T-helper 2 cell treated with Interferon-gamma antibody and Interleukin-4, amounts not matched to agents 5 μg/mL and 100 μg/mL, for 36 hours (primary cell): ENCODE data around the gene MYL7.

Experiments used
- DNase-seq: peaks from one replicate; pipeline ENCODE4 v3.0.0; 2021; ENCODE audit warnings: low spot score
- H3K27ac Mint-ChIP-seq: one replicate; pipeline ENCODE4 v1.8.0; 2021; ENCODE audit warnings: mild to moderate bottlenecking, mixed read lengths
- H3K27me3 Mint-ChIP-seq: one replicate; pipeline ENCODE4 v1.8.0; 2021; ENCODE audit warnings: low read depth, mixed read lengths
- H3K36me3 Mint-ChIP-seq: one replicate; pipeline ENCODE4 v1.8.0; 2021; ENCODE audit warnings: low read depth, mixed read lengths
- H3K4me1 Mint-ChIP-seq: one replicate; pipeline ENCODE4 v1.8.0; 2021; ENCODE audit warnings: low read depth, mixed read lengths
- H3K4me3 Mint-ChIP-seq: one replicate; pipeline ENCODE4 v1.8.0; 2022; ENCODE audit warnings: mild to moderate bottlenecking, moderate library complexity, mixed read lengths
- H3K9me3 Mint-ChIP-seq: one replicate; pipeline ENCODE4 v1.8.0; 2021; ENCODE audit warnings: mixed read lengths

MYL7 gene

DNA sequence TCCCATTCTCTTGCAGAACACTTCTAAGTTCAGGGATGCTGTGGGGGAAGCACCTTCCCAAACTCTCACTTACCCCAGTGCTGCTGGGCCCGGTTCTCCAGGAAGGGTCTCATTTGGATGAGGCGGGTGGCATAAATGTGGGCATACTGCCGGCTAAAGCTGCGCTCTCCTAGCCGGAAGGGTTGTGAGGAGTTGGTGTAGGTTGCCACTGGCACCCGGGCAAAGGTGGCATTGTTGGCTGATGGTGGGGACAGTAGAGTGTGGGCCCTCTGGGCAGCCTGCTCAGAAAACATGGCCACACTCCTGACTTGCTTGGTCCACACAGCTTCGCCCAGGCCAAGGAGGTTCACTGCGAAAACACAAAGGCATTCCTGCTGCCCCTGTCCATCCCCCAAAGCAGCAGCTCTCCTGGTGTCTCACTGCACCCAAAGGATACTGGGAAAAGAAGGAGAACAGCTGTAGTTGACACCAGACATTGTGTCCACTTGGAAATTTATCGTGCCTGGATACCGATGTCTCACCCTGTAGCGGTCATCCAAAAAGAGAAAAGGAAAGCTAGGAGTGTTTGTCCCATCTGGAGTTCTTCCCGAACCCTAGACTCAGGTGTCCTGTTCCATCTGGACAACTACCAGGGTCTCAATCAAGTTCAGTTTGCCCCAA, 19.2 kb downstream of the MYL7 start:
- Mint-ChIP-seq H3K9me3 (peaks cover 4% of the 10 kb centered on the region), H3K4me1 (peaks cover 15% of the 10 kb centered on the region), H3K4me3 (peak overlapping the region; percentile 81), H3K36me3 (peaks cover 31% of the 10 kb centered on the region), H3K27ac (no peak overlapping the region), H3K27me3 (peaks cover 11% of the 10 kb centered on the region)
- DNase-seq: no peak

DNA sequence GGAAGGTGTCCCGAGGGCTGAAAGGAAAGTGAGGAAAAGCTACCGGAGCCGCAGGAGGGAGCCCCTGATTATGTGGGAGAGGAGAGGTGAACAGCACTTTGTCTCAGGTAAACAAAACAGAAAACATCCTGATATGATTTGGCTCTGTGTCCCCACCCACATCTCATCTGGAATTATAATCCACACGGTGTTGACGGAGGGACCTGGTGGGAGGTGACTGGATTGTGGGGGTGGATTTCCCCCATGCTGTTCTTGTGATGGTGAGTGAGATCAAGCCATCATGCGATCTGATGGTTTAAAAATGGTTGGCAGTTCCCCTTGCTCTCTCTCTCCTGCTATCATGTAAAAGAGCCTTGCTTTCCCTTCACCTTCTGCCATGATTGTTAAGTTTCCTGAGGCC, 20.7 kb downstream of the MYL7 start:
- Mint-ChIP-seq H3K4me1 (peaks cover 15% of the 10 kb centered on the region), H3K4me3 (no peak overlapping the region), H3K36me3 (peaks cover 31% of the 10 kb centered on the region), H3K27ac (no peak overlapping the region), H3K9me3 (no peaks in the 10 kb centered on the region), H3K27me3 (peaks cover 5% of the 10 kb centered on the region)
- DNase-seq: no peak

GRCh38 chr7:44119829-44120380, 21.2 kb downstream of the MYL7 start:
- Mint-ChIP-seq H3K27ac (no peak overlapping the region), H3K27me3 (no peaks in the 10 kb centered on the region), H3K4me3 (no peak overlapping the region), H3K4me1 (peaks cover 15% of the 10 kb centered on the region), H3K36me3 (peaks cover 33% of the 10 kb centered on the region), H3K9me3 (no peaks in the 10 kb centered on the region)
- no peak for DNase-seq

- no peaks in the 10 kb centered on the region for H3K9me3 Mint-ChIP-seq
- no peaks in the 10 kb centered on the region for H3K27me3 Mint-ChIP-seq
- H3K4me1 Mint-ChIP-seq: peaks cover 11% of the 10 kb centered on the region
- no peak overlapping the region for H3K27ac Mint-ChIP-seq
- DNase-seq: no peak
- H3K36me3 Mint-ChIP-seq: peaks cover 42% of the 10 kb centered on the region
- no peak overlapping the region for H3K4me3 Mint-ChIP-seq
Observed at GRCh38 chr7:44117801-44118429, 23.2 kb downstream of the MYL7 start.

GRCh38 chr7:44116789-44117666, 24.1 kb downstream of the MYL7 start:
- no peaks in the 10 kb centered on the region for H3K9me3 Mint-ChIP-seq
- H3K36me3 Mint-ChIP-seq: peaks cover 42% of the 10 kb centered on the region

DNA sequence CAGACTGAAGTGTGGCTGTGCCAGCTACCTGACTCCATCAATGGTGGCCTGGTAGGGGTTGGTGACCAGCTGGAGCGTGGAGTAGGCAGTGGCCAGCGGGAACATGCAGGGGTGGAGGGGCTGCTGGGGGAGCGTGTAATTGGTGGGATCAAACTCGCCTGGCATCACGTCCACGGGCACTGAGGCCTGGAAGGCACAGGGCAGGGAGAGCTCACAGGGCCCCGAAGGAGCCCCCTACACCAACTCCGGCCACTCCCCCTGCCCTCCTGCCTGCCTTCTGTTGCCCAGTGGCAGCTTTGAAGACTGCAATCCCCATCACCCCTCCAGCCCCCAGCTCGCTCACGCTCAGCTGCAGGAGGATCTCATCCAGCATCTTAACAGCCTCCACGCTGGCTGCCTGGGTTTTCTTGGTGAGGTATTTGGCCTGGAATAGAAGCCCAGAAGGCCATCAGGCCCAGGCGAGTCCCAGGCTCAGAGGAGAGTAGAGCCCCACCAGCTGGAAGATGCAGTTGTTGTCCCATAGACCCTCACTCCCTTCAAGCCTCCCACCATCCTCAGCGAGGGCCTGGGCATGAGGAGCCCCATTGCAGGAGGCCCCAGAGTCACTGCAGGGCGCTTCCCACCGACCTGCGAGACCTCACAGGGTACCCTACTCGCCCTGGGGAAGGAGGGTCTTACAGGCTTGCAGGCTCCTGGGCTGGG, 24.9 kb downstream of the MYL7 start:
- H3K36me3 Mint-ChIP-seq: peaks cover 42% of the 10 kb centered on the region
- no peak overlapping the region for H3K4me3 Mint-ChIP-seq
- H3K27ac Mint-ChIP-seq: no peak overlapping the region
- H3K4me1 Mint-ChIP-seq: peaks cover 4% of the 10 kb centered on the region
- no peaks in the 10 kb centered on the region for H3K27me3 Mint-ChIP-seq
- no peak for DNase-seq
- no peaks in the 10 kb centered on the region for H3K9me3 Mint-ChIP-seq

More at GRCh38 chr7:44116789-44117666, 24.1 kb downstream of the MYL7 start:
- Mint-ChIP-seq H3K27me3 (no peaks in the 10 kb centered on the region), H3K4me3 (no peak overlapping the region), H3K4me1 (peaks cover 4% of the 10 kb centered on the region), H3K27ac (no peak overlapping the region)
- DNase-seq: no peak

DNA sequence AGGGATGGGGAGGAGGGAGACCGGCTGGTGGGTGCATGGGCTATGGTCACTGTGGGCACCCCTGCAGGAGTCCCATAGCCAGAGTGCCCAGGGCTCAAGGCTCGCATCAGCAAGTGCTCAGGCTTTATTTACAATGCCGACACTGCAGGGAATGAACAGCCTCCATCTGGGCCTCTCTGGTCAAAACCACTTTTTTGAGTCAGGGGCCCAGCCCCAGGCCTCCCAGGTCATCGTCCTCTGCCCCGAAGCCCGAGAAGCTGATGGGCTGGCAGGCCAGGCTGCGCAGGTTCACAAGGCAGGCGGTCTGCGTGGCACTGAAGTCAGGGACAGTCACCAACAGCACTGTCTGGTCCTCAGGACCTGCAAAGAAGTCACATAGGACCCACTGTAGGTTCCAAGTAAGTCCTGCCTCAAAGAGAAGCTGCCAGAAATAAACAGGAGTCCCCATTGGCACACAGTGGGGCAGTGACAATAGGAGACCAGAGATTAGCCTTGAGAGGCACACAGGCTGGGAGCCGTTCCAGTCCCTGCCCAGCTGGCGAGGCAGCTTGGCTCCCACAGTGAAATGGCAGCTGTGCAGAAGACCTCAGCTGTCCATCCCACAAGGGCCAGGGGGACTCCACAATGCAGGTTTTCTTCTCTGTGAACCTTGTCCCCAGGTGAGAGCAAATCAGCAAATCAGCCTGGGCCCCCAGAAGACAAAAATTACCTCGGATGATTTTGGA, 26.4 kb downstream of the MYL7 start:
- no peaks in the 10 kb centered on the region for H3K9me3 Mint-ChIP-seq
- DNase-seq: no peak
- no peak overlapping the region for H3K27ac Mint-ChIP-seq
- no peak overlapping the region for H3K4me3 Mint-ChIP-seq
- peaks cover 27% of the 10 kb centered on the region for H3K36me3 Mint-ChIP-seq
- no peaks in the 10 kb centered on the region for H3K27me3 Mint-ChIP-seq
- no peaks in the 10 kb centered on the region for H3K4me1 Mint-ChIP-seq

- no peak overlapping the region for H3K4me3 Mint-ChIP-seq
- H3K4me1 Mint-ChIP-seq: no peaks in the 10 kb centered on the region
- no peak for DNase-seq
- no peaks in the 10 kb centered on the region for H3K27me3 Mint-ChIP-seq
- no peak overlapping the region for H3K27ac Mint-ChIP-seq
- peaks cover 19% of the 10 kb centered on the region for H3K36me3 Mint-ChIP-seq
- no peaks in the 10 kb centered on the region for H3K9me3 Mint-ChIP-seq
Observed at GRCh38 chr7:44113764-44114354, 27.3 kb downstream of the MYL7 start.

DNA sequence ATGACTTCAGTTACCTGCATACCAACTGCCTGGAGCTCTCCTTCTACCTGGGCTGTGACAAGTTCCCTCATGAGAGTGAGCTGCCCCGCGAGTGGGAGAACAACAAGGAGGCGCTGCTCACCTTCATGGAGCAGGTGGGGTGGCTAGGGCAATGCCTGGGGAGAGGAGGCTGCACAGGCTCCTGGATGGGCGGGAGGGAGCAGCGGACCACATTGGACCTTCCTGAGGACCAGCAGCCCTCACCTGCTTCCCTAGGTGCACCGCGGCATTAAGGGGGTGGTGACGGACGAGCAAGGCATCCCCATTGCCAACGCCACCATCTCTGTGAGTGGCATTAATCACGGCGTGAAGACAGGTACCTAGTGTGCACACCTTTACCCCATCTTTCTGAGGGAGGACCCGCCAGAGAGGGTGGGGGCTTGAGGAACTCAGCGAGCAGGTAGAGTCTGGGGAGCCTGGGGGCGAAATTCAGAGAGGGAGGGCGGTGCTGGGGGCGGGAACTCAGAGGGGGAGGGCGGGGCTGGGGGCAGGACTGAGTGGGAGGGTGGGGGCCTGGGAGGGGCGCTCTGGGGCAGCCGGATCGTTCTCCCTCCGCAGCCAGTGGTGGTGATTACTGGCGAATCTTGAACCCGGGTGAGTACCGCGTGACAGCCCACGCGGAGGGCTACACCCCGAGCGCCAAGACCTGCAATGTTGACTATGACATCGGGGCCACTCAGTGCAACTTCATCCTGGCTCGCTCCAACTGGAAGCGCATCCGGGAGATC, 28.0 kb downstream of the MYL7 start:
- Mint-ChIP-seq H3K4me1 (no peaks in the 10 kb centered on the region), H3K27me3 (no peaks in the 10 kb centered on the region), H3K4me3 (no peak overlapping the region), H3K27ac (no peak overlapping the region), H3K9me3 (no peaks in the 10 kb centered on the region), H3K36me3 (peaks cover 14% of the 10 kb centered on the region)
- DNase-seq: no peak

- Mint-ChIP-seq H3K27me3 (no peaks in the 10 kb centered on the region), H3K4me1 (no peaks in the 10 kb centered on the region), H3K9me3 (no peaks in the 10 kb centered on the region), H3K36me3 (peaks cover 11% of the 10 kb centered on the region), H3K4me3 (no peak overlapping the region), H3K27ac (no peak overlapping the region)
- no peak for DNase-seq
Observed at GRCh38 chr7:44112231-44112996, 28.7 kb downstream of the MYL7 start.

GRCh38 chr7:44111761-44112160, 29.4 kb downstream of the MYL7 start:
- no peak for DNase-seq

More at GRCh38 chr7:44111761-44112160, 29.4 kb downstream of the MYL7 start:
- Mint-ChIP-seq H3K4me1 (no peaks in the 10 kb centered on the region), H3K4me3 (no peak overlapping the region), H3K36me3 (peaks cover 11% of the 10 kb centered on the region), H3K9me3 (no peaks in the 10 kb centered on the region), H3K27me3 (no peaks in the 10 kb centered on the region), H3K27ac (no peak overlapping the region)
